Measurements from ENCODE around the gene TRH.

DNA sequence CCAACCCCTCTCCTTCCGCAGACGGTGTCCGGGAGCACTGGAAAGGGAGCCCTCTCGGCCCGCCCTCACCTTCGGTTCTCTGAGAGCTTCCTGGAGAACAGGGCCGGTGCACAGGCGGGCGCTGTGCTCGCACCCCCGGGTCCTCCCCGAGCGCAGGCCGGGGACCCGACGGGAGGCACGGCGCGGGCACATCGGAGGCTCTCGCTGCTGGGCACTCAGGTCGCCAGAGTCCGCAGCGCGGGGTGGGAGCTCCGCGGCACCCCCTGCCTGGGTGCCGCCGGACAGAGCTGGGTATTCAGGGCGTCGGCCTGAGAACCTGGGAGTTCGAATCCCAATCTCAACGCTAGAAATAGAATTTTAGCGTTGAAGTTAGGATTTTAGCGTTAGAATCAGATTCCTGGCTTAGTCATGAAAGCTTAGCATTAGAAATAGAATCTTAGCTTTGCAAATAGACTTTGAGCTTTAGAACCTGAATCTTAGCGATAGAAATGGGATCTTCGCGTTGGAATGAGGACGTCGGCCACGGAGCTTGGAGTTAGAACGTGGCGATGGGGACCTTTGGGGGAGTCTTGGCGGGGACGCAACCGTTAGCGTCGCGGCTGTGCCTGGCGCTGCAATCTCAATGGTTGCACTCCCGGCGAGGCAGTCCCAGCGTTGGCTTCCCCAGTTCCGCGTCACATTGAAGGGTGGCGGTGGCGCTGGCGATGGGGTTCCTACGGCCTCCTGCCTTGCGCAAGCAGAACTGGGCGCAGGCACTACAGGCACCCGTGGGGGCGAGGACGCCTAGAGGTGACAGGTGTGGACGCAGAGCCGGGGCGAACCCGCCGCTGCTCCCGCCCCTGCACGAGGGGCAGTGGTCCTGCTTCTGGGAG lies 549 bp downstream of the TRH start:
- TF ChIP-seq, protein P1, sequence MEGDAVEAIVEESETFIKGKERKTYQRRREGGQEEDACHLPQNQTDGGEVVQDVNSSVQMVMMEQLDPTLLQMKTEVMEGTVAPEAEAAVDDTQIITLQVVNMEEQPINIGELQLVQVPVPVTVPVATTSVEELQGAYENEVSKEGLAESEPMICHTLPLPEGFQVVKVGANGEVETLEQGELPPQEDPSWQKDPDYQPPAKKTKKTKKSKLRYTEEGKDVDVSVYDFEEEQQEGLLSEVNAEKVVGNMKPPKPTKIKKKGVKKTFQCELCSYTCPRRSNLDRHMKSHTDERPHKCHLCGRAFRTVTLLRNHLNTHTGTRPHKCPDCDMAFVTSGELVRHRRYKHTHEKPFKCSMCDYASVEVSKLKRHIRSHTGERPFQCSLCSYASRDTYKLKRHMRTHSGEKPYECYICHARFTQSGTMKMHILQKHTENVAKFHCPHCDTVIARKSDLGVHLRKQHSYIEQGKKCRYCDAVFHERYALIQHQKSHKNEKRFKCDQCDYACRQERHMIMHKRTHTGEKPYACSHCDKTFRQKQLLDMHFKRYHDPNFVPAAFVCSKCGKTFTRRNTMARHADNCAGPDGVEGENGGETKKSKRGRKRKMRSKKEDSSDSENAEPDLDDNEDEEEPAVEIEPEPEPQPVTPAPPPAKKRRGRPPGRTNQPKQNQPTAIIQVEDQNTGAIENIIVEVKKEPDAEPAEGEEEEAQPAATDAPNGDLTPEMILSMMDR (IDR thresholded peaks at IDR 0.05; ENCODE audit: control extremely low read depth in 1 of 3, insufficient read depth in 1 of 3, low read depth in 1 of 3, low read length in 3 of 3): no peak
- TF ChIP-seq POLR2A (IDR thresholded peaks at IDR 0.05; ENCODE audit: control extremely low read depth in 1 of 2, low read depth in 2 of 2, low read length in 2 of 2) (no peak), JUN (IDR thresholded peaks at IDR 0.05; ENCODE audit: low read depth, low read length) (no peak), SP1 (IDR thresholded peaks at IDR 0.05; ENCODE audit: low read depth, low read length) (no peak), BRCA1 (IDR thresholded peaks at IDR 0.05; ENCODE audit: low read depth, low read length) (no peak), KDM1A (IDR thresholded peaks at IDR 0.05; ENCODE audit: borderline replicate concordance, low read length) (peak; percentile 33; the same call in 1 of the 2 replicates), SIN3A (conservative IDR thresholded peaks at IDR 0.05 in 1 of 2, IDR thresholded peaks at IDR 0.05 in 1 of 2; ENCODE audit: low read depth in 1 of 2, low read length in 2 of 2) (no peak), GABPA (IDR thresholded peaks at IDR 0.05; ENCODE audit: borderline replicate concordance, insufficient read depth, low read length) (no peak), SIX5 (IDR thresholded peaks at IDR 0.05; ENCODE audit: low read depth, low read length) (no peak), GTF2F1 (IDR thresholded peaks at IDR 0.05; ENCODE audit: borderline replicate concordance, low read depth, low read length) (no peak), CREB1 (IDR thresholded peaks at IDR 0.05) (no peak)

Measured in H1 (cell line).